ENCODE results near the gene C10orf90. TPM values are rescaled to one million over a fixed set of nuclear protein-coding genes. Genes with fewer than 3 reads are reported as not detected.

The C10orf90 gene
- total RNA-seq, 1 experiment from 2014 or later = not detected

DNA sequence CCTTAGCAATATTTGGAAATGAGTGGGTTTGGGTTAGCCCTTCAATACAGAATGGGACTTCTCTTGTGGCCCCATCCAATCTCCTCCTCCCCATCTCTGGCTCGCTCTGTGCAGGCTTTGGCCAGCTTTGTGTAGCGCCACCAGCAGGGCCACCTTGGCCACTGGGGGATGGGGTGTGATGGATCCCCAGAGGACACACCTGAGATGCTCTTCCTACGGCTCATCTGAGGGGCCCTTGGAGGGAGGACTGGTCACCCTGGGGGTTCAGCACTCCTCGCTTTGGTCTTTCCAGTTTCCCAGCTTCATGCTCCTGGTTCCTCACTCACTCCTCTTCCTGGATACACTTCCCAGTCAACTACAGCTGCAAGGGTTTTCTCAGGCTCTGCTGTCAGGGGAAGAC is 15.3 kb upstream of the C10orf90 start:
- Histone ChIP-seq H3K27me3 (no peaks in the 10 kb centered on the region), H3K9me3 (no peaks in the 10 kb centered on the region), H3K4me3 (no peak overlapping the region), H3K36me3 (no peaks in the 10 kb centered on the region)
- no peak for DNase-seq

DNA sequence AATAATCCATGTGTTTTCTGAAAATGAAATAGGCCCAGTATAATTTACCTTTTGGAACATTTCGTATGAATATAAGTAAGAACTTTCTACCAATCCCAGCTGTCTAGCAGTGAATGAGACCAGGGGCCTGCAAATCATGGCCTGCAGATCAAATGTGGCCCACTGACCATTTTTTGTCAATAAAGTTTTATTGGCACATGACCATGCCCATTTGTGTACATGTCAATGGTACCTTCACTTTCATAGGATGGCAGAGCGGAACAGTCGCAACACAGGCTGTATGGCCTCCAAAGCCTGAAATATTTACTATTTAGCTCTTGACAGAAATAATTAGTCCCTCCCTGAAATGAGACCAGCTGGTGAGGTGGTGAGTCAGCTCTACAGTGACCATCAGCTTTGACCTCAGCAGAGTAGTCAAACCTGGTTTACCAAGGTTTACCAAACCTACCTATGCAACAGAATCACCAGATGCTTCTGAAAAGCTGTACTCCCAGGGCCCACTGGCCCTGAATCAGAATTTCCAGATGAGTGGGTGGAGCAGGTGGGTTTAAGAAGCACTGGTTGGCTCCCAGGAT is 13.8 kb upstream of the C10orf90 start:
- no peaks in the 10 kb centered on the region for H3K36me3 ChIP-seq
- H3K4me3 ChIP-seq = no peak overlapping the region
- H3K27me3 ChIP-seq = no peaks in the 10 kb centered on the region
- DNase-seq = no peak
- no peaks in the 10 kb centered on the region for H3K9me3 ChIP-seq

DNA sequence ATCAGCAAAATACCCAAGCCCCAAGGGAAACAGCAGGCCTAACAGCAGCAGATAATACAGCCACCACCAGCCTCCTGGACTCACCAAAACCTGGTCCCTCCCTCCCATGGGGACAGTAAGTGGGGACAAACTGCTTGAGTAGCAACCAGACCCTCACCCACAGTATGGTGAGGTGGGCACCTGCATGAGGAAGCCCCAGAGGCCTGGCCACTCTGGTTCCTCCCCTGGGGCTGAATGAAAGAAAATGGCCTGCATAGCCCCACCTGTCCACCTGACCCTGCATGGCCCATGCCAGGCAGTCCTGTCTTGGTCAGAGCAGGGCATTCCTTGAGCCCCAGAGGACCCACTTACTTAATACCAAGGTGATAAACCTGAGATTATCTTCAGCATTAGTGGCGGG is 13.0 kb upstream of the C10orf90 start:
- Histone ChIP-seq H3K36me3 (no peaks in the 10 kb centered on the region), H3K4me3 (no peak overlapping the region), H3K9me3 (no peaks in the 10 kb centered on the region), H3K27me3 (no peaks in the 10 kb centered on the region)
- no peak for DNase-seq

DNA sequence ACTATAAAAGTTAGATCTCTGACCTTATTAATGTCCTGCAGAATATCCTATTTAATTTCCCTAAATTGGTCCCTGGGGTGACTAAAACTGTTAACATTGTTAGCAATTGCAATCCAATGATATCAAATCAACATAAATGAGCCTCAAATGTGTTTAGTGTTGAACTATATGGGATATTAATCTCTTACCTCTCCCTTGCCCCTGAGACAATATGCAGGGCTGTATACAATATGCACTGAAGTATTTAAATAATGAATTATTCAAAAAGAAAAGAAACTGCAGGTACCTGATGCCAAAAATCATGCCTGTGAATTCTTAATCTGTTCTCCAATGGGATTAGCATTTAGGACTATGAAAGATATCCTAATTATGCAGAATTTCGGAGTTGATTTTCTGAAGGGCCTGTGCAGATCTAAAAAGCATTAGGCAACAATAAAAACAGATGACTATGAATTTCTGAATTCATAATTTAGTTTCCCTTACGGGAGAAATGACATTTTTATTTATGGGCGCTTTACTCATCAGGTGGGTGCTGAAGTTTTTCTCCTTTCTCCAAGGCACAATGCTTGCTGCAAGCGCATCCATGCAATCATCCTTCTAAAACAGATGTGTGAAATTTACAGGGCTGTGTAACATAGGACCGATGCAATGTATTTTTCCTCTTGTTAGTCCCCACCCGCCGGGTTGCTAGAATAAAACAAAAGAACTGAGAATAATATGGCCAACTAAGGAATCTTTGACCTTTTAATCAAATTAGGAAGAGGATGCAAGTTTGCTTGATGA is 5.4 kb upstream of the C10orf90 start:
- Histone ChIP-seq H3K4me3 (no peak overlapping the region), H3K36me3 (no peaks in the 10 kb centered on the region), H3K27me3 (no peaks in the 10 kb centered on the region), H3K9me3 (no peaks in the 10 kb centered on the region)
- DNase-seq = no peak

DNA sequence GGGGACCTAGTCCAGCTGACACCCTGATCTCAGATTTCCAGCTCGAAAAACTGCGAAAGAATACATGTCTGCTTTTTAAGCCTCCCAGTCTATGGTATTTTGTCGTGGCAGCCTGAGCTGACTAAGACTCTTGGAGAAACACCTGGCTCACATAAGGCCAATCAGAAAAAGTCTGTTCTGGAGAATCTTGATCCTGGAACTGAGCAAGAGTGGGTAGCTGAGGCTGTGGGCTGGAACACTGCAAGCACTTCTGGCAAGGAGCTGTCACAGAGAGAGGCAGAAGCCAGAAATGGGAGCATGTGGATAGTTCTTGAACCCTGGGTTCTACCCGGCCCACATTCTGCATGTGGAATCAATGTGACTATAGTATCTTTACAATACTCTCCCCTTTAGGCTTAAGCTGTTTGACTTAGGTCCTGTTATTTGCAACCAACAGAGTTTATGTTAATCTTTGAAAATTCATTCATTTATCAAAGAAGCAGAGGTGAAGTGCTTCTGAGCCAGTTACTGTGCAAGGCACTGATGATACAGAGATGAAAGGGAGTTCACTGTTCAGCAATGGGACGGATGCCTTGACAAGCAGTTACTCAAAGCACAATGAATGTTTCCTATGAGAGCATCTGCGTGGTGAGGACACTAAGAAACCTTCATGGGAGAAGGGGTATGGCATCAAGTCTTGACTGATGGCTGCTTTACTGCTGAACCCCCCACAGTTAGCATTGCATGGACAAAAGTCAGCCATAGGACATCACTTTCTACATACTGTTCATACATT is 4.4 kb upstream of the C10orf90 start:
- DNase-seq = no peak
- Histone ChIP-seq H3K4me3 (no peak overlapping the region), H3K9me3 (no peaks in the 10 kb centered on the region), H3K36me3 (no peaks in the 10 kb centered on the region), H3K27me3 (no peaks in the 10 kb centered on the region)

DNA sequence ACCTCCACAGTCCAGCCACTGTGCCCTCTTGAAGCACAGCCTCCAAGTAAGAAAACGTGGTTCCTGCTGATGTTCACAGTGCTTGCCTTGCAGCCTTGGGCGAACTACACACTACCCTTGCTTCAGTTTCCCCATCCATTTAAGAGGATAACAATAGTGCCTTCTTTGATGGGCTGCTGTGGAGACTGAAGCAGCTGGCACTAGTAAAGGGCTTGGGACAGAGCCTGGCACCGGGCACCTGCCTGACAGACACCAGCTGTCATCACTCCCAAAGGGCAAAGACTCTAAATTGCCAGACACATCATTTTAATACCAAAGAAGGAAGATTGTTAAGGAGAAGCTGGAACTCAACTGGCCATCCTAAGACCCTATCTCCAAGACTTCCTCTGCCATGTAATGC is 3.1 kb upstream of the C10orf90 start:
- H3K9me3 ChIP-seq = no peaks in the 10 kb centered on the region
- no peak overlapping the region for H3K4me3 ChIP-seq
- DNase-seq = no peak
- no peaks in the 10 kb centered on the region for H3K27me3 ChIP-seq
- no peaks in the 10 kb centered on the region for H3K36me3 ChIP-seq

DNA sequence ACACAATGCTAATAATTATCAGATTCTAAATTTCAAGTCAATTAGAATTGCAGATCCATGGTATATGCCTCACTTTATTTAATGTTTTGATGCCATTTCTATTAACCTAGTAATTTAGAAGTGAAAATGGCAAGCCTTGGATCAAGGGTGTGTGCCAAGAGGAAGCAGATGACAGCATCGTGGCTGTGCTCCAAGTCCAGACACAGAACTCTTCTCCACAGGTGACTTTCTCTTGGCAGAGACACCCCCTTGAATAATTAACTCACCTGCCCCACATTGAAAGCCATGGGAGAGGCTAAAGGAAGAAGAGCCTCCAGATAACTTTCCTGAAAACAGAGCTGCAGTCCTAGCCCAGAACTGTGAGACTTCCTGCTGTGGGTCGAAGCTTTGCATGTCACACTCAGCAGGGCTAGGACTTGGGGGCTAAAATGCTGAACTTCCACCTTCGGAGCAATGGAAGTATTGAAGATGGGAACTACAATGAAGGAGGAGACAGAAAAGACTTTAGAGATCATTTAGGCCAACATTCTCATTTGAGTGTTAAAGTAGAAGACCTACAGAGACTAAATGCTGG is 996 bp upstream of the C10orf90 start:
- no peaks in the 10 kb centered on the region for H3K36me3 ChIP-seq
- no peak overlapping the region for H3K4me3 ChIP-seq
- no peaks in the 10 kb centered on the region for H3K27me3 ChIP-seq
- DNase-seq = no peak
- H3K9me3 ChIP-seq = no peaks in the 10 kb centered on the region

DNA sequence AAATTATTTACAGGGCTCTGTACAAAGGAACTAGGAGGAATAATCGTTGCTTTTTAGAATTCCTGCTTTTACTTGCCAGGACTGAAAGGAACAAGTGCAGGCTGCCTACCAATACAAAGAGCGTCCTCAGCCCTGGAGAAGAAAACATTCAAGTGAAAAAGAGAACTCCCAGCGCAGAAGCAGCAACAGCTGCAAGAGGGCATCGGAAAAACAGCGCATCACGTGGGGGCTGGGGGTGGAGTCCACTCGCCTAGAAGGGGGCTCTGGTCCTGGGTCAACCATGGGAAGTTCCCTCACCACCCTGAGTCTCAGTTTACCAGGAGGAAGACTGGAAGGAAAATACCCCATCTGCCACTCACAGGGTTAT is 385 bp upstream of the C10orf90 start:
- Histone ChIP-seq H3K4me3 (no peak overlapping the region), H3K9me3 (no peaks in the 10 kb centered on the region), H3K36me3 (no peaks in the 10 kb centered on the region), H3K27me3 (no peaks in the 10 kb centered on the region)
- no peak for DNase-seq

DNA sequence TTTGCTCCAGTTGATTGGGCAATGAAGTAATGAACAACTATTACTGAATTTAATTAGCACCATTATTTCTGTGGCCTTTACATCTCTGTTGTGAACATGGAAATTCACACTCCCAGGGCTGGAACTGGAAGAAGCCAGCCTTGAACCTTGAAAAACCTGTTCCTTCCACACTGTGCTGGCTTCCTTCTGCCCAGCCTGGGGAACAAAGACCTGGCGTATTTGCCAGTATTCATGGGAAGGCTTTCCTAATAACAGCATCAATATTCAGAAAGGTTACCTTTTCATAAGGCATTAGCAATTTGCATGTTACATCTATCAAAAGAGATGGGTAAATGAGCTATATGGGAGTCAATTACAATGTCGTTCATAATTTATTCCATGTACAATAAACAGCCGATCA is 1.3 kb downstream of the C10orf90 start:
- DNase-seq = no peak
- Histone ChIP-seq H3K27me3 (no peaks in the 10 kb centered on the region), H3K9me3 (no peaks in the 10 kb centered on the region), H3K4me3 (no peak overlapping the region), H3K36me3 (no peaks in the 10 kb centered on the region)

DNA sequence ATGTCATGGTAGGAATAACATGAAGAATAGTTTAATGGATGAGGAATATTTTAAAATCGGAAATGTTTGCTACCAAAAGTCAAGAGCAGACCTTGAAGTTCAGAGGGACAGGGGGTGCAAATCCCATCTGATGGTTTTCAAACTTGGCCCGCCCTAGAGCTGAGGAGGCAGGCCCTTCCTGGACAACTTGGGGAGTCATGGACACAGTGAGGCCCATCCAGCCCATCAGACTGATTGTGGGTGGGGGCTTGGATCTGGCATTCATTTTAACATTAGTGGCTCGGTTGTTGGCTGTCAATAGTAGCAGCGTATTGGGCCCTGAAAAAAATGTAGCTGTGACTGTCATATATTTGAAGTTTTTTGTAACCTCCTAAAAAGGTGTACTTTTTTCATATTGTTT is 2.0 kb downstream of the C10orf90 start:
- H3K9me3 ChIP-seq = no peaks in the 10 kb centered on the region
- H3K4me3 ChIP-seq = no peak overlapping the region
- no peak for DNase-seq
- no peaks in the 10 kb centered on the region for H3K27me3 ChIP-seq
- no peaks in the 10 kb centered on the region for H3K36me3 ChIP-seq

DNA sequence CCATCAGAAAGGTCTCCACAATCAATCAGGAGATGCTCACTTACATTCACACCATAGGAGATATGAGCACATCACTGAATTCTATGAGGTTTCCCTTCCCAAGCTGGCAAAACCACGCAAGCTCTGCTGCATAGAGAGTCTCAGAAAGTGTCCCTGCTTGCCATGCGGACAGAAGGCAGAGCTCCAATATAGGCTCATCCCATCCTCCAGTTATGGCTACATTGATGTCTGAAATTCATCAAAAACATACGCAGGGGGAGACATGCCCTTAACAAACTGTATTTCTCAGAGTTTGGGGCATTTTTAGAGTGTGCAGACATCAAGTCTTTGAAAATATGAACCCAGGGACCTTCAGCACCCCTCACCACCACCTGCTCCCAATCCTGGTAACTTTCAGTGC is 2.9 kb downstream of the C10orf90 start:
- Histone ChIP-seq H3K9me3 (no peaks in the 10 kb centered on the region), H3K27me3 (no peaks in the 10 kb centered on the region), H3K4me3 (no peak overlapping the region), H3K36me3 (no peaks in the 10 kb centered on the region)
- no peak for DNase-seq

DNA sequence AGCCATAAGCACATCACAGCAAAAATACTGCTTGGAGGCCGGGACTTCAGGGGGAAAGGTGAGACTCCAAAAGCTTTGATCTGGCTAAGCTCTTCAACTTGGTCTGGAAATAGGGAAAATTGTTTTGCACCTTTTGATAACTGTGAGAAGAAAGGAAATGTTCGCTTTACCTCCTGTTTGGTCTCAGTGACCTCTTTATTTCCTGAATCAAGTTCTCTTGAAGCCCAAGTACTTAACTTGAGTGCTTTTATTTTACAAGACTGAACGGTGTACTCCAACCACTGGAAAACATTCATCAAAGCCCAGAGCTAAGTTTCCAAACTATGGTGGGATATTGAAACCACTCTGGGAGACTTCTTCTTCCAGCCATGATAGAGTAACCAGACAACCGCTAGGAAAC is 5.3 kb downstream of the C10orf90 start:
- no peak overlapping the region for H3K4me3 ChIP-seq
- H3K36me3 ChIP-seq = no peaks in the 10 kb centered on the region
- DNase-seq = no peak
- H3K27me3 ChIP-seq = no peaks in the 10 kb centered on the region
- no peaks in the 10 kb centered on the region for H3K9me3 ChIP-seq

DNA sequence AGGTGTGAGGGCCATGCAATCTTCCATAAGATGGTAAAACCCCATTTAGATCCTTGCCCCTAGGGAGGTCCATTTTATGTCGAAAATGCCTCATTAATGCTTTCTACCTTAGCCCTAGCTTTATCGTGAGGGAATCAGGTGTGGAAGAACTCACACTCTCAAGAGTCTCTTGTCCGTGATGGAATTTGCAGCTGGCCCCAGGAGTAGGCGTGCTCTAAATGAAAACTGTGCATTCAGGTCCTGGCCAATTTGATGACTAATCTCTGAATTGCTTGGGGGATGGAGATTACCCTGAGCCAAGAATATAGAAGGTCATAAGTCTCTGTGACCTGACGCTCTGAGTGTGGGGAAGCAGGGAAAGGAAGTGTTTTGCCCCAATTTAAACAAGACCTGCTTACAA is 6.6 kb downstream of the C10orf90 start:
- H3K9me3 ChIP-seq = no peaks in the 10 kb centered on the region
- no peak overlapping the region for H3K4me3 ChIP-seq
- H3K36me3 ChIP-seq = no peaks in the 10 kb centered on the region
- peak; percentile 72 for DNase-seq
- no peaks in the 10 kb centered on the region for H3K27me3 ChIP-seq

DNA sequence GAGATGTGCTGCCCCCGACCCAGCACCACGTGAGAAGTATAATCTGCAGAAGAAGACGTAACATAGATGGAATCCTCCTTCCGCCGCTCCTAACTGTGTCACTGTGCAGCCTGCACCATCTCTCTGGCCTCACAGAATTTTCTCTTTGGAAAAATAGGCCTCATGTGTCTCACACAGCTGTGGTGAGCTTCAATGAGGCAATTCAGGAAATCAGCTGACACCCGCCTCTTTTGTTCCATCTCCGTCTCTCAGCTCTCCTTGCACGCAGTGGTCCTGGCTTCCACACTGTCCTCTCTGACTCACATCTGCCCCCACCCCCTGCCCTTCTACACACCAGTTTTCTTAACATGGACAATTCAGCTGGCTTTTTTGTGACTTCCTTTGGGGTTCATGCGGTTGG is 7.2 kb downstream of the C10orf90 start:
- Histone ChIP-seq H3K9me3 (no peaks in the 10 kb centered on the region), H3K4me3 (no peak overlapping the region), H3K27me3 (no peaks in the 10 kb centered on the region), H3K36me3 (no peaks in the 10 kb centered on the region)
- DNase-seq = peak; percentile 91

DNA sequence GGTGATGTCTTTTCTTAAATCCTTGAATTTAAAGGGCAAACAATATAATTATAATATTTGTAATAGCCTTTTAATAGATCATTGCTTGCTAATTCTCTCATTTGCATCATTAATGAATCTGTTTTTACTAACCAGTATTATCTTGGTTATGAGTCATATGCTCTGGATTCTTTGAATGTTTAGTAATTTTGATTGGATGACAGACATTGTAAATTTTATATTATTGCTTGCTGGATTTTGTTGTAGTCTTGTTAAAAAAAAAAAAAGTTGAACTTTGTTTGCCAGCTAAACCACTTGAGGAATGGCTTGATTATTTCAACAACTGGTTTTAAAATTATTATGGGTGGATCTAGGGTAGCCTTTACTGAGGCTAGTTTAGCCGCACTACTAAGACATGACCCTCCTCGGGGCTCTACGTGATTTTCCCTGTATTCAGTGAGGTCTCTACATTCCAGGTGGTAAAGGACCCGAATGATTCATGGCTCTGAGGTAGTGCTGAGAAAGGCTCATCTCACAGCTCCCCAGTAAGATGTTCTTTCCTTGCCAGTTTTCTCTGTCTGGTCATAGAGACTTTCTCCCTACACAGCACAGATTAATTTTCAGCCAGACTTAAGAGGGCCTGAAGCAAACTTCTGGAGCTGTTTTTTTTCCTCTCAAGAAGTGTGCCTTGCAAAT is 8.5 kb downstream of the C10orf90 start:
- no peaks in the 10 kb centered on the region for H3K9me3 ChIP-seq
- H3K27me3 ChIP-seq = no peaks in the 10 kb centered on the region
- H3K36me3 ChIP-seq = no peaks in the 10 kb centered on the region
- H3K4me3 ChIP-seq = no peak overlapping the region
- peak; percentile 24 for DNase-seq

DNA sequence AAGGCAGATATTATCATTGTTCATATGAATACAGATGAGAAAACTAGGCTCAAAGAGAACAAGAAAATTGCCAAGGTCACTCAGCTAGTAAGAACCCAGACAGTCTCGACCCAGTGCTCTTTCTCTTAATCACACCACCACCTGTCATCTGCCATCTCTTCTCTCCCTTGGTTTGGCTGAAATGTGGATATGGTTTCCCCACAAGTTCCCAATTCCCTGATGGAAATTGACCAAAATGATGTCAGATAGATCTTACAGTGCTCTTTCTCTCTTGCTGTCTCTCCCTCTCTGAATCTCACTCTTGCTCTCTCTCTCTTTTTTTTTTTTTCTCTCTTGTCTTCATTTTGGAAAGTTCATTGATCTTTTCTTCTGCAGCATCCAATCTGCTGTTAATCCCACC is 9.1 kb downstream of the C10orf90 start:
- H3K36me3 ChIP-seq = no peaks in the 10 kb centered on the region
- no peak overlapping the region for H3K4me3 ChIP-seq
- no peaks in the 10 kb centered on the region for H3K9me3 ChIP-seq
- H3K27me3 ChIP-seq = no peaks in the 10 kb centered on the region
- DNase-seq = no peak

DNA sequence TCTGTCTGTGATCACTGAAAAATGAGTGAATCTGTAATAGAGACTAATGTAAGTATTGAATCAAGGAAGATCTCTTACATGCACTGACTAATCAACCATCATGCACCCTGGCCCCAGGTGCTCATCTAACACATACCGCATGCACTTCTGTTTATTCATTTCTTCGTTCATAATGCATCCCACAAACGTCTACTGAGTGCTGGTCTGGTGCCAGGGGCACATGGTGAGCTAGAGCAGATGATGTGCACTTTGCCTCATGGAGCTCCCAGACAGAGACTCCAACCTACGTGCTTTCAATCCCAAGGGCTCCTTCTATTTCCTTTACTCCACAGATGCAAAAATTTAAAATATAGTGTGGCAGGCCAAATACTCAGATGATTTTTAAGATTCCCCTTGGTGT is 10.7 kb downstream of the C10orf90 start:
- no peaks in the 10 kb centered on the region for H3K36me3 ChIP-seq
- H3K9me3 ChIP-seq = no peaks in the 10 kb centered on the region
- H3K27me3 ChIP-seq = no peaks in the 10 kb centered on the region
- no peak overlapping the region for H3K4me3 ChIP-seq
- no peak for DNase-seq
